Progenitor cell of endocrine pancreas (in vitro differentiated cells): ENCODE data around the gene BOD1L1. TPM values are rescaled to one million over a fixed set of nuclear protein-coding genes. Genes with fewer than 3 reads are reported as not detected.

Source experiments
- DNase-seq: peaks from one replicate; pipeline ENCODE4 v3.0.0; 2021; ENCODE audit warnings: low spot score; ENCODE audit not compliant: unreplicated experiment
- H3K27ac Mint-ChIP-seq: 2 replicates; pipeline ENCODE4 v1.8.0; 2021; ENCODE audit warnings: mild to moderate bottlenecking, moderate library complexity, mixed read lengths
- H3K27me3 Mint-ChIP-seq: 2 replicates; pipeline ENCODE4 v1.8.0; 2021; ENCODE audit warnings: mixed read lengths
- H3K36me3 Mint-ChIP-seq: 2 replicates; pipeline ENCODE4 v1.8.0; 2022; ENCODE audit warnings: mixed read lengths; ENCODE audit not compliant: insufficient read depth
- H3K4me1 Mint-ChIP-seq: 2 replicates; pipeline ENCODE4 v1.8.0; 2021; ENCODE audit warnings: low read depth, mixed read lengths
- H3K4me3 Mint-ChIP-seq: 2 replicates; pipeline ENCODE4 v1.8.0; 2021; ENCODE audit warnings: low read depth, mild to moderate bottlenecking, moderate library complexity, mixed read lengths
- H3K9me3 Mint-ChIP-seq: 2 replicates; pipeline ENCODE4 v1.8.0; 2021; ENCODE audit warnings: low read depth, mixed read lengths
- CTCF ChIP-seq: fragments of 200-600 bp; sonication (generic); IDR thresholded peaks from one replicate; pipeline ENCODE4 v1.5.0; 2021; ENCODE audit warnings: antibody characterized with exemption, mild to moderate bottlenecking; ENCODE audit not compliant: unreplicated experiment
- total RNA-seq: library from RNA; stranded (reverse); gene quantifications from 2 replicates; pipeline ENCODE4 v1.2.1, GENCODE V29; 2021

The BOD1L1 gene
- total RNA-seq, 1 donor from 2014 or later, result 42.1 TPM

- Mint-ChIP-seq H3K4me3 (no peak overlapping the region), H3K27me3 (peaks cover 89% of the 10 kb centered on the region), H3K27ac (no peak overlapping the region), H3K36me3 (no peaks in the 10 kb centered on the region), H3K9me3 (no peaks in the 10 kb centered on the region), H3K4me1 (peaks cover 1% of the 10 kb centered on the region)
- no peak for DNase-seq
- no peak for TF ChIP-seq CTCF
Observed at GRCh38 chr4:13537832-13538177, 89.7 kb downstream of the BOD1L1 start.

- Mint-ChIP-seq H3K27me3 (peaks cover 91% of the 10 kb centered on the region), H3K36me3 (no peaks in the 10 kb centered on the region), H3K4me1 (peaks cover 1% of the 10 kb centered on the region), H3K4me3 (no peak overlapping the region), H3K27ac (no peak overlapping the region), H3K9me3 (no peaks in the 10 kb centered on the region)
- no peak for TF ChIP-seq CTCF
- DNase-seq, result no peak
Observed at GRCh38 chr4:13537011-13537831, 90.3 kb downstream of the BOD1L1 start.

- Mint-ChIP-seq H3K27me3 (peaks cover 92% of the 10 kb centered on the region), H3K4me1 (no peaks in the 10 kb centered on the region), H3K4me3 (no peak overlapping the region), H3K9me3 (no peaks in the 10 kb centered on the region), H3K27ac (no peak overlapping the region), H3K36me3 (no peaks in the 10 kb centered on the region)
- TF ChIP-seq CTCF, result no peak
- no peak for DNase-seq
Observed at GRCh38 chr4:13536607-13537006, 90.9 kb downstream of the BOD1L1 start.

GRCh38 chr4:13535708-13536361, 91.7 kb downstream of the BOD1L1 start:
- DNase-seq, result no peak
- Mint-ChIP-seq H3K27me3 (peaks cover 92% of the 10 kb centered on the region), H3K36me3 (no peaks in the 10 kb centered on the region), H3K4me3 (no peak overlapping the region), H3K4me1 (no peaks in the 10 kb centered on the region), H3K9me3 (no peaks in the 10 kb centered on the region), H3K27ac (no peak overlapping the region)
- TF ChIP-seq CTCF, result peak; percentile 9

GRCh38 chr4:13535118-13535517, 92.4 kb downstream of the BOD1L1 start:
- Mint-ChIP-seq H3K27ac (no peak overlapping the region), H3K27me3 (peaks cover 92% of the 10 kb centered on the region), H3K4me3 (no peak overlapping the region), H3K9me3 (no peaks in the 10 kb centered on the region), H3K4me1 (no peaks in the 10 kb centered on the region), H3K36me3 (no peaks in the 10 kb centered on the region)
- no peak for DNase-seq
- TF ChIP-seq CTCF, result no peak
